HG03039 (cell line): Measurements from ENCODE around the gene STYX.

ENCODE experiments used
- ATAC-seq: cut with Tn5 transposase; IDR thresholded peaks from one replicate; pipeline ENCODE4 v1.9.1; 2021; ENCODE audit warnings: mild to moderate bottlenecking, moderate library complexity; ENCODE audit not compliant: unreplicated experiment

STYX gene

GRCh38 chr14:52729925-52730708, at the start of gene STYX:
Gene STYX (plus strand): TSS chr14:52730166. CDS start chr14:52730475, 309 bp downstream.
- ATAC-seq, result peak; percentile 95

GRCh38 chr14:52683985-52684520, 45.9 kb upstream of the STYX start:
- ATAC-seq, result no peak

- no peak for ATAC-seq
These were observed 43.8 kb upstream of the STYX start for GRCh38 chr14:52686176-52686575.

GRCh38 chr14:52690983-52691760, 38.8 kb upstream of the STYX start:
- no peak for ATAC-seq

- no peak for ATAC-seq
These were observed 37.6 kb upstream of the STYX start for GRCh38 chr14:52692248-52692962.

GRCh38 chr14:52693036-52693435, 36.9 kb upstream of the STYX start:
- ATAC-seq, result no peak

GRCh38 chr14:52693532-52693931, 36.4 kb upstream of the STYX start:
- no peak for ATAC-seq

- peak; percentile 49 for ATAC-seq
These were observed 35.0 kb upstream of the STYX start for GRCh38 chr14:52694761-52695480.

GRCh38 chr14:52695481-52696091, 34.4 kb upstream of the STYX start, which contains the start of gene ERO1A:
Gene ERO1A (minus strand): TSS chr14:52695558. CDS start chr14:52695481, 77 bp downstream.
- peak; percentile 63 for ATAC-seq

GRCh38 chr14:52700701-52701172, 29.2 kb upstream of the STYX start:
- ATAC-seq, result no peak

GRCh38 chr14:52701223-52701622, 28.7 kb upstream of the STYX start:
- ATAC-seq, result no peak

- ATAC-seq, result no peak
These were observed 26.7 kb upstream of the STYX start for GRCh38 chr14:52703225-52703624.

- ATAC-seq, result no peak
These were observed 26.3 kb upstream of the STYX start for GRCh38 chr14:52703664-52704063.

GRCh38 chr14:52706286-52706685, 23.7 kb upstream of the STYX start:
- ATAC-seq, result no peak

GRCh38 chr14:52706724-52707706, 23.0 kb upstream of the STYX start, which contains the start of gene PSMC6:
Gene PSMC6 (plus strand): TSS chr14:52707200. CDS start chr14:52707220, 20 bp downstream.
- ATAC-seq, result peak; percentile 93

GRCh38 chr14:52711666-52712065, 18.3 kb upstream of the STYX start:
- no peak for ATAC-seq

- ATAC-seq, result no peak
These were observed 13.8 kb upstream of the STYX start for GRCh38 chr14:52716155-52716554.

GRCh38 chr14:52723514-52724359, 6.2 kb upstream of the STYX start:
- no peak for ATAC-seq
